ENCODE measurements around the gene CAMK1D. TPM values are rescaled to one million over a fixed set of nuclear protein-coding genes. Genes with fewer than 3 reads are reported as not detected.

Gene CAMK1D
- total RNA-seq, 1 experiment from 2014 or later: 10.2 TPM

DNA sequence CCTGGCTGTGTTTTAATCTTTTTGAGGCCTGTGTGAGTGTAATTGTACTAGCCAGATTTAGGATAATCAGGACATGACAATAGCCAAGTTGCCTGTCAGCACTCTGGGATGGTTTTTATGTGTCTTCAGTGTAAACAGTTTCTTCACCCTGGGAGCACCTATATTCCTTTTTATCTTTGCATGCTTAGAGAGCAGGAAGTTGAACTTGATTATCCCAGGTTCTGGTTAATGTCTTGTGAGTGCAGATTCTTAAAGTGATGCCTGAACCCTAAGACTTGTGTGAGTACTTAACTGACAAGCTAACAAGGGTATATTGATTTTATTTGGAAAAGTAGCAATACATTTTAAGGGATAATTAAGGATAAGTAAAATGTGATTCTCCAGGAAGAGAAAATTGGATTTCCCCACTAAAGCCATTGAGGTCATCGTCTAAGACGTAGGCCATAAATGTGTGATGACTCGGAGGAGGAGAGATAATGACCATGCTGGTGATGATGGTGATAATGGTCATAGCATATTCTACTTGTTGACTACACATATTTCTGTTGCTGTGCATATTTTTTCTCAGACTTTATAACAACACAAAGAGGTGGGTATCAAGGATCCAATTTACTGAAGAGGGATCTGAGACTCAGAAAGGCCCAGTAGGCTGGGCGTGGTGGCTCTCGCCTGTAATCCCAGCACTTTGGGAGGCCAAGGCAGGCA lies 234.7 kb downstream of the CAMK1D start:
- ChIA-PET CTCF (no interaction called here), POLR2A (no interaction called here)
- Mint-ChIP-seq H3K4me1 (peaks cover 14% of the 10 kb centered on the region), H3K9me3 (peaks cover 11% of the 10 kb centered on the region), H3K27me3 (ENCODE audit: low read depth) (no peaks in the 10 kb centered on the region), H3K4me3 (no peak overlapping the region), H3K36me3 (no peaks in the 10 kb centered on the region), H3K27ac (no peak overlapping the region)
- ATAC-seq: no peak
- DNase-seq (ENCODE audit: low spot score): no peak
- TF ChIP-seq, protein P1, sequence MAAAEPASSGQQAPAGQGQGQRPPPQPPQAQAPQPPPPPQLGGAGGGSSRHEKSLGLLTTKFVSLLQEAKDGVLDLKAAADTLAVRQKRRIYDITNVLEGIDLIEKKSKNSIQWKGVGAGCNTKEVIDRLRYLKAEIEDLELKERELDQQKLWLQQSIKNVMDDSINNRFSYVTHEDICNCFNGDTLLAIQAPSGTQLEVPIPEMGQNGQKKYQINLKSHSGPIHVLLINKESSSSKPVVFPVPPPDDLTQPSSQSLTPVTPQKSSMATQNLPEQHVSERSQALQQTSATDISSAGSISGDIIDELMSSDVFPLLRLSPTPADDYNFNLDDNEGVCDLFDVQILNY (CRISPR knock-in tag; IDR thresholded peaks at IDR 0.05): no peak
- no peak for TF ChIP-seq NFE2L1 (CRISPR knock-in tag; IDR thresholded peaks at IDR 0.05)
- no peak for TF ChIP-seq HMGA2 (CRISPR knock-in tag; IDR thresholded peaks at IDR 0.05)
- no peak for TF ChIP-seq TEAD1 (CRISPR knock-in tag; IDR thresholded peaks at IDR 0.05)
- no peak for TF ChIP-seq EMX1 (CRISPR knock-in tag; IDR thresholded peaks at IDR 0.05)
- TF ChIP-seq, protein P2, sequence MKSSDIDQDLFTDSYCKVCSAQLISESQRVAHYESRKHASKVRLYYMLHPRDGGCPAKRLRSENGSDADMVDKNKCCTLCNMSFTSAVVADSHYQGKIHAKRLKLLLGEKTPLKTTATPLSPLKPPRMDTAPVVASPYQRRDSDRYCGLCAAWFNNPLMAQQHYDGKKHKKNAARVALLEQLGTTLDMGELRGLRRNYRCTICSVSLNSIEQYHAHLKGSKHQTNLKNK (CRISPR knock-in tag; IDR thresholded peaks at IDR 0.05): no peak

DNA sequence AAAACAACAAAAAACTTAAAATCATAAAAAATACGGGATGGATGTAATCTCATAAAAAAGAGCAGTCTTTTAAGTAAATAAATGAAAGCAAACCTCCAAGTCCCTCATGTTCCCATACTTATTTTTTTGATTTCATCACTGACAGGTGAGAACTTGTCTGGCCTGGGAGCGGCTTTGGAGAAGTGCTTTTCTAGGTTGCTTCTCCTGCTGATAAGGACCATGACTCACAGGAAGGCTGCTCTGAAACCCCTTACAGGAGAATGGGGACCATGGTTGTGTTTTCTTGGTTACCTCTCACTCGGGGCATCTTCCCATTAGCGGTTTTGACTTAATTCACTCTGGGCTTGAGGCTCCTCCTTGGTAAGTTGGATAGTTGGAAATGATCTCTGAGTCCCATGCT lies 237.4 kb downstream of the CAMK1D start:
- ATAC-seq: no peak
- POLR2A ChIA-PET: no interaction called here
- TF ChIP-seq, protein P3, sequence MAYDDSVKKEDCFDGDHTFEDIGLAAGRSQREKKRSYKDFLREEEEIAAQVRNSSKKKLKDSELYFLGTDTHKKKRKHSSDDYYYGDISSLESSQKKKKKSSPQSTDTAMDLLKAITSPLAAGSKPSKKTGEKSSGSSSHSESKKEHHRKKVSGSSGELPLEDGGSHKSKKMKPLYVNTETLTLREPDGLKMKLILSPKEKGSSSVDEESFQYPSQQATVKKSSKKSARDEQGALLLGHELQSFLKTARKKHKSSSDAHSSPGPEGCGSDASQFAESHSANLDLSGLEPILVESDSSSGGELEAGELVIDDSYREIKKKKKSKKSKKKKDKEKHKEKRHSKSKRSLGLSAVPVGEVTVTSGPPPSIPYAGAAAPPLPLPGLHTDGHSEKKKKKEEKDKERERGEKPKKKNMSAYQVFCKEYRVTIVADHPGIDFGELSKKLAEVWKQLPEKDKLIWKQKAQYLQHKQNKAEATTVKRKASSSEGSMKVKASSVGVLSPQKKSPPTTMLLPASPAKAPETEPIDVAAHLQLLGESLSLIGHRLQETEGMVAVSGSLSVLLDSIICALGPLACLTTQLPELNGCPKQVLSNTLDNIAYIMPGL (CRISPR knock-in tag; IDR thresholded peaks at IDR 0.05): no peak
- TF ChIP-seq OVOL2 (CRISPR knock-in tag; IDR thresholded peaks at IDR 0.05; ENCODE audit: borderline replicate concordance) (no peak), CBFB (CRISPR knock-in tag; IDR thresholded peaks at IDR 0.05; ENCODE audit: low read depth) (no peak), RORB (CRISPR knock-in tag; IDR thresholded peaks at IDR 0.05) (no peak), RELA (CRISPR knock-in tag; IDR thresholded peaks at IDR 0.05; ENCODE audit: borderline replicate concordance) (no peak), ATF1 (CRISPR knock-in tag; IDR thresholded peaks at IDR 0.05) (no peak), ZNF423 (CRISPR knock-in tag; IDR thresholded peaks at IDR 0.05) (no peak), IRF2 (CRISPR knock-in tag; IDR thresholded peaks at IDR 0.05; ENCODE audit: borderline replicate concordance, low read depth) (no peak), JUN (CRISPR knock-in tag; IDR thresholded peaks at IDR 0.05) (no peak), ZNF121 (CRISPR knock-in tag; IDR thresholded peaks at IDR 0.05) (no peak), ZNF416 (CRISPR knock-in tag; IDR thresholded peaks at IDR 0.05) (no peak)
- TF ChIP-seq, protein P4, sequence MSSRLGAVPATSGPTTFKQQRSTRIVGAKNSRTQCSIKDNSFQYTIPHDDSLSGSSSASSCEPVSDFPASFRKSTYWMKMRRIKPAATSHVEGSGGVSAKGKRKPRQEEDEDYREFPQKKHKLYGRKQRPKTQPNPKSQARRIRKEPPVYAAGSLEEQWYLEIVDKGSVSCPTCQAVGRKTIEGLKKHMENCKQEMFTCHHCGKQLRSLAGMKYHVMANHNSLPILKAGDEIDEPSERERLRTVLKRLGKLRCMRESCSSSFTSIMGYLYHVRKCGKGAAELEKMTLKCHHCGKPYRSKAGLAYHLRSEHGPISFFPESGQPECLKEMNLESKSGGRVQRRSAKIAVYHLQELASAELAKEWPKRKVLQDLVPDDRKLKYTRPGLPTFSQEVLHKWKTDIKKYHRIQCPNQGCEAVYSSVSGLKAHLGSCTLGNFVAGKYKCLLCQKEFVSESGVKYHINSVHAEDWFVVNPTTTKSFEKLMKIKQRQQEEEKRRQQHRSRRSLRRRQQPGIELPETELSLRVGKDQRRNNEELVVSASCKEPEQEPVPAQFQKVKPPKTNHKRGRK (CRISPR knock-in tag; IDR thresholded peaks at IDR 0.05; ENCODE audit: borderline replicate concordance): no peak
- TF ChIP-seq, protein P5, sequence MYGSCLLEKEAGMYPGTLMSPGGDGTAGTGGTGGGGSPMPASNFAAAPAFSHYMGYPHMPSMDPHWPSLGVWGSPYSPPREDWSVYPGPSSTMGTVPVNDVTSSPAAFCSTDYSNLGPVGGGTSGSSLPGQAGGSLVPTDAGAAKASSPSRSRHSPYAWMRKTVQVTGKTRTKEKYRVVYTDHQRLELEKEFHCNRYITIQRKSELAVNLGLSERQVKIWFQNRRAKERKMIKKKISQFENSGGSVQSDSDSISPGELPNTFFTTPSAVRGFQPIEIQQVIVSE (CRISPR knock-in tag; IDR thresholded peaks at IDR 0.05; ENCODE audit: borderline replicate concordance): no peak
- TF ChIP-seq, protein P6, sequence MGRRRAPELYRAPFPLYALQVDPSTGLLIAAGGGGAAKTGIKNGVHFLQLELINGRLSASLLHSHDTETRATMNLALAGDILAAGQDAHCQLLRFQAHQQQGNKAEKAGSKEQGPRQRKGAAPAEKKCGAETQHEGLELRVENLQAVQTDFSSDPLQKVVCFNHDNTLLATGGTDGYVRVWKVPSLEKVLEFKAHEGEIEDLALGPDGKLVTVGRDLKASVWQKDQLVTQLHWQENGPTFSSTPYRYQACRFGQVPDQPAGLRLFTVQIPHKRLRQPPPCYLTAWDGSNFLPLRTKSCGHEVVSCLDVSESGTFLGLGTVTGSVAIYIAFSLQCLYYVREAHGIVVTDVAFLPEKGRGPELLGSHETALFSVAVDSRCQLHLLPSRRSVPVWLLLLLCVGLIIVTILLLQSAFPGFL (CRISPR knock-in tag; IDR thresholded peaks at IDR 0.05; ENCODE audit: borderline replicate concordance): no peak
- Mint-ChIP-seq H3K27me3 (ENCODE audit: low read depth) (no peaks in the 10 kb centered on the region), H3K4me1 (peaks cover 17% of the 10 kb centered on the region), H3K9me3 (peaks cover 4% of the 10 kb centered on the region), H3K27ac (no peak overlapping the region), H3K4me3 (no peak overlapping the region), H3K36me3 (no peaks in the 10 kb centered on the region)
- DNase-seq (ENCODE audit: low spot score): no peak
- CTCF ChIA-PET: interaction anchor here (0.9 kb wide), 1 partner anchor 70 kb away, joined by 3 read pairs; no protein-coding TSS in a partner anchor

Data from WTC11 (cell line).